Panc1 (cell line): Measurements from ENCODE around the gene CARF. TPM values are rescaled to one million over a fixed set of nuclear protein-coding genes. Genes with fewer than 3 reads are reported as not detected.
"Not testable (repeated sequence)": the region's sequence is repeated elsewhere in the genome, so short reads cannot be mapped to it uniquely, and the experiment has no call there.

ENCODE experiments used
- ATAC-seq: fragments of 200-7000 bp; cut with Tn5 transposase; 2 replicates; pipeline ENCODE4 v1.9.1; 2020; ENCODE audit warnings: mild to moderate bottlenecking, moderate library complexity
- BruUV-seq: library from RNA; stranded (reverse); fragments of 400-500 nt; replicated peaks from 2 replicates; lab custom pipeline; 2021; lab: Mats Ljungman, UMichigan
- CTCF ChIA-PET: fragments of 300-600 bp; sonication (Branson Sonifier 250); formaldehyde crosslinking; loops from one replicate; lab custom pipeline; 2022; ENCODE audit warnings: antibody characterized with exemption; lab: Charles Lee
- POLR2A ChIA-PET: fragments of 300-600 bp; sonication (Branson Sonifier 250); formaldehyde crosslinking; loops from one replicate; lab custom pipeline; 2022; ENCODE audit warnings: antibody characterized with exemption; lab: Charles Lee
- DNase-seq: peaks from one replicate; pipeline ENCODE4 v3.0.0-alpha.2; 2010; ENCODE audit warnings: low read depth, low spot score
- H3K27ac ChIP-seq: 2 replicates; pipeline ENCODE4 v1.5.1; 2011; ENCODE audit warnings: mild to moderate bottlenecking, low read length, inconsistent platforms
- H3K27me3 ChIP-seq: fragments of 200-500 bp; sonication (Bioruptor generic); 2 replicates; pipeline ENCODE4 v1.6.0; 2014; ENCODE audit warnings: low read length, inconsistent platforms; ENCODE audit not compliant: control insufficient read depth, insufficient read depth
- H3K36me3 ChIP-seq: fragments of 200-500 bp; sonication (Bioruptor generic); 2 replicates; pipeline ENCODE4 v1.5.1; 2014; ENCODE audit warnings: inconsistent platforms, mild to moderate bottlenecking, low read length, moderate library complexity; ENCODE audit not compliant: control insufficient read depth, insufficient read depth
- H3K4me1 ChIP-seq: 2 replicates; pipeline ENCODE4 v1.5.1; 2011; ENCODE audit warnings: inconsistent platforms, mild to moderate bottlenecking, low read length, moderate library complexity; ENCODE audit not compliant: control insufficient read depth, insufficient read depth
- H3K4me3 ChIP-seq, 2 experiments: 2 replicates each; pipeline ENCODE4 v1.5.1; 2011 to 2012; ENCODE audit warnings: low read depth in 2 of 2, low read length in 2 of 2, mild to moderate bottlenecking in 2 of 2, inconsistent platforms in 1 of 2, moderate library complexity in 1 of 2
- H3K9me3 ChIP-seq: fragments of 200-500 bp; sonication (Bioruptor generic); 2 replicates; pipeline ENCODE4 v1.5.1; 2014; ENCODE audit warnings: low read depth, mild to moderate bottlenecking, inconsistent platforms, low read length, moderate library complexity; ENCODE audit not compliant: control insufficient read depth, insufficient read depth
- CTCF ChIP-seq: fragments of 450-650 bp; IDR thresholded peaks from 2 replicates; pipeline ENCODE4 v1.5.1; 2017; ENCODE audit warnings: mild to moderate bottlenecking
- POLR2AphosphoS5 ChIP-seq: IDR thresholded peaks from 2 replicates; pipeline ENCODE4 v1.6.1; 2012; ENCODE audit warnings: mild to moderate bottlenecking, low read depth, low read length, moderate library complexity
- SIN3A ChIP-seq: IDR thresholded peaks from 2 replicates; pipeline ENCODE4 v1.6.1; 2012; ENCODE audit warnings: low read depth, mild to moderate bottlenecking, low read length, moderate library complexity, borderline replicate concordance; ENCODE audit not compliant: insufficient read depth
- TCF7L2 ChIP-seq: IDR thresholded peaks from 2 replicates; pipeline ENCODE4 v1.6.1; 2011; ENCODE audit warnings: mild to moderate bottlenecking, low read depth, low read length, inconsistent platforms
- in situ Hi-C: cut with HindIII; loops from 2 replicates; pipeline ENCODE4 v1.10.0; 2016; ENCODE audit warnings: low sequenced_read_pairs, low pct_unique_long_range_greater_than_20kb
- intact Hi-C: fragments of 100-400 bp; cut with micrococcal nuclease; formaldehyde crosslinking; loops from one replicate; pipeline ENCODE4 v1.10.0; 2022; ENCODE audit not compliant: unreplicated experiment
- total RNA-seq: library from RNA; stranded (reverse); gene quantifications from one replicate; pipeline ENCODE4 v1.2.1, GENCODE V29; 2021; ENCODE audit not compliant: unreplicated experiment
- TF ChIP-seq, protein P1 (sequence below), 2 experiments: IDR thresholded peaks; 2 replicates each; pipeline ENCODE4 v1.6.1; 2011 to 2012; ENCODE audit warnings: low read depth in 2 of 2, control low read depth in 1 of 2, low read length in 1 of 2, mild to moderate bottlenecking in 1 of 2, moderate library complexity in 1 of 2; ENCODE audit not compliant: insufficient read depth in 1 of 2

Gene CARF
- total RNA-seq, 1 experiment from 2014 or later = 8.0 TPM

GRCh38 chr2:202885190-202885589, 26.9 kb upstream of the CARF start:
- no peak for DNase-seq
- ATAC-seq = no peak
- ChIA-PET CTCF (no interaction called here), POLR2A (interaction anchor here (0.6 kb wide), 1 partner anchor 121 kb away, joined by 3 read pairs; no protein-coding TSS in a partner anchor)
- TF ChIP-seq POLR2AphosphoS5 = no peak
- no peak for TF ChIP-seq SIN3A
- TF ChIP-seq CTCF = no peak
- TF ChIP-seq TCF7L2 = no peak
- TF ChIP-seq, protein P1, sequence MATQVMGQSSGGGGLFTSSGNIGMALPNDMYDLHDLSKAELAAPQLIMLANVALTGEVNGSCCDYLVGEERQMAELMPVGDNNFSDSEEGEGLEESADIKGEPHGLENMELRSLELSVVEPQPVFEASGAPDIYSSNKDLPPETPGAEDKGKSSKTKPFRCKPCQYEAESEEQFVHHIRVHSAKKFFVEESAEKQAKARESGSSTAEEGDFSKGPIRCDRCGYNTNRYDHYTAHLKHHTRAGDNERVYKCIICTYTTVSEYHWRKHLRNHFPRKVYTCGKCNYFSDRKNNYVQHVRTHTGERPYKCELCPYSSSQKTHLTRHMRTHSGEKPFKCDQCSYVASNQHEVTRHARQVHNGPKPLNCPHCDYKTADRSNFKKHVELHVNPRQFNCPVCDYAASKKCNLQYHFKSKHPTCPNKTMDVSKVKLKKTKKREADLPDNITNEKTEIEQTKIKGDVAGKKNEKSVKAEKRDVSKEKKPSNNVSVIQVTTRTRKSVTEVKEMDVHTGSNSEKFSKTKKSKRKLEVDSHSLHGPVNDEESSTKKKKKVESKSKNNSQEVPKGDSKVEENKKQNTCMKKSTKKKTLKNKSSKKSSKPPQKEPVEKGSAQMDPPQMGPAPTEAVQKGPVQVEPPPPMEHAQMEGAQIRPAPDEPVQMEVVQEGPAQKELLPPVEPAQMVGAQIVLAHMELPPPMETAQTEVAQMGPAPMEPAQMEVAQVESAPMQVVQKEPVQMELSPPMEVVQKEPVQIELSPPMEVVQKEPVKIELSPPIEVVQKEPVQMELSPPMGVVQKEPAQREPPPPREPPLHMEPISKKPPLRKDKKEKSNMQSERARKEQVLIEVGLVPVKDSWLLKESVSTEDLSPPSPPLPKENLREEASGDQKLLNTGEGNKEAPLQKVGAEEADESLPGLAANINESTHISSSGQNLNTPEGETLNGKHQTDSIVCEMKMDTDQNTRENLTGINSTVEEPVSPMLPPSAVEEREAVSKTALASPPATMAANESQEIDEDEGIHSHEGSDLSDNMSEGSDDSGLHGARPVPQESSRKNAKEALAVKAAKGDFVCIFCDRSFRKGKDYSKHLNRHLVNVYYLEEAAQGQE (IDR thresholded peaks at IDR 0.05; ENCODE audit: insufficient read depth in 1 of 2, low read depth in 2 of 2, low read length in 1 of 2) = no peak
- no TSS peak for BruUV-seq
- Histone ChIP-seq H3K27me3 (no peaks in the 10 kb centered on the region), H3K36me3 (0 out of 2 replicates have a peak, but pooled peaks cover 8% of the 10 kb centered on the region), H3K4me3 (no peak overlapping the region), H3K4me1 (no peaks in the 10 kb centered on the region), H3K9me3 (no peaks in the 10 kb centered on the region), H3K27ac (no peak overlapping the region)
- in situ Hi-C loops (no loop called here), intact Hi-C loops (no loop called here)

DNA sequence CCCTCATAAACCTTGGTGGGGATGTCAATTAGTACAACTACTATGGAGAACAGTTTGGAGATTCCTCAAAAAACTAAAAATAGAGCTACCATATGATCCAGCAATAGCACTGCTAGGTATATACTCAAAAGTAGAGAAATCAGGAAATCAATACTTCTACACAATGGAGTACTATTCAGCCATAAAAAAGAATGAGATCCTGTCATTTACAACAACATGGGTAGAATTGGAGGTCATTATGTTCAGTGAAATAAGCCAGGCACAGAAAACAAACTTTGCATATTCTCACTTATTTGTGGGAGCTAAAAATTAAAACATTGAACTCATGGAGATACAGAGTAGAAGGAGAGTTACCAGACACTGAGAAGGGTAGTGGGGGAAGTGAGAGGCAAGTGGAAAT, 6.6 kb upstream of the CARF start:
- H3K27ac ChIP-seq, CTCF ChIA-PET, DNase-seq, H3K27me3 ChIP-seq, ATAC-seq, intact Hi-C loops, H3K36me3 ChIP-seq, POLR2A ChIA-PET, H3K9me3 ChIP-seq, H3K4me1 ChIP-seq, H3K4me3 ChIP-seq, in situ Hi-C loops: not testable (repeated sequence)
- TSS peak; percentile 27 for BruUV-seq

DNA sequence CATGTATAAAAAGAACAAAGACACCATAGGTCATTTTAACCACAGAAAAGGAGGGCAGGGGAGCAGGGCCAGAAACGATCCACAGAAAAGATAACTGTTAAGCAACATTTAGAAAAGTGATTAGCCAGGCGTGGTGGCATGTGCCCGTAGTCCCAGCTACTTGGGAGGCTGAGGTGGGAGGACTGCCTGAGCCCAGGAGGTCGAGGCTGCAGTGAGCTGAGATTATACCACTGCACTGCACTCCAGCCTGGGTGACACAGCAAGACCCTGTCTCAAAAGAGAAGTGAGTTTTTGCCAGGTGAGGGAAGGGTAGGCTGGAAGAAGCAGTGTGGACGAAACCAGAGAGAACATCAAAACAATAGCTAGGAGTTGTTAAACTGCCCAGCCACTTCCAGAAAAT, 3.9 kb upstream of the CARF start:
- no peaks in the 10 kb centered on the region for H3K9me3 ChIP-seq
- H3K4me3 ChIP-seq = no peak overlapping the region
- DNase-seq = no peak
- peaks cover 17% of the 10 kb centered on the region; the same call in 1 of the 2 replicates for H3K36me3 ChIP-seq
- in situ Hi-C loops = no loop called here
- CTCF ChIA-PET = no interaction called here
- H3K27ac ChIP-seq = no peak overlapping the region
- intact Hi-C loops = no loop called here
- no peak for ATAC-seq
- TF ChIP-seq TCF7L2 (no peak), POLR2AphosphoS5 (no peak), SIN3A (no peak), CTCF (no peak)
- TF ChIP-seq, protein P1 (IDR thresholded peaks at IDR 0.05; ENCODE audit: insufficient read depth in 1 of 2, low read depth in 2 of 2, low read length in 1 of 2) = no peak
- POLR2A ChIA-PET = no interaction called here
- no peaks in the 10 kb centered on the region for H3K27me3 ChIP-seq
- no peaks in the 10 kb centered on the region for H3K4me1 ChIP-seq
- BruUV-seq = no TSS peak
